Measurements from ENCODE around the gene HRH1.

HRH1 gene

GRCh38 chr3:11186771-11187191, 32.5 kb downstream of the HRH1 start:
- no peak for TF ChIP-seq CTCF (IDR thresholded peaks at IDR 0.05)
- no peak overlapping the region for H3K4me3 ChIP-seq
- peak overlapping the region; percentile 40 to 83 for H3K27ac ChIP-seq
- DNase-seq (ENCODE audit: low spot score): no peak

GRCh38 chr3:11187681-11188080, 33.4 kb downstream of the HRH1 start:
- no peak for TF ChIP-seq CTCF (IDR thresholded peaks at IDR 0.05)
- Histone ChIP-seq H3K4me3 (no peak overlapping the region), H3K27ac (no peak overlapping the region)
- DNase-seq (ENCODE audit: low spot score): no peak

- no peak overlapping the region for H3K27ac ChIP-seq
- no peak for TF ChIP-seq CTCF (IDR thresholded peaks at IDR 0.05)
- DNase-seq (ENCODE audit: low spot score): no peak
- no peak overlapping the region for H3K4me3 ChIP-seq
Observed at GRCh38 chr3:11188231-11188630, 33.9 kb downstream of the HRH1 start.

- TF ChIP-seq CTCF (IDR thresholded peaks at IDR 0.05): no peak
- no peak for DNase-seq (ENCODE audit: low spot score)
- Histone ChIP-seq H3K27ac (peak overlapping the region; percentile 55 to 80), H3K4me3 (peak overlapping the region; percentile 64)
Observed at GRCh38 chr3:11195201-11195600, 40.9 kb downstream of the HRH1 start.

GRCh38 chr3:11195721-11196332, 41.5 kb downstream of the HRH1 start:
- peak overlapping the region; percentile 64 for H3K4me3 ChIP-seq
- no peak for TF ChIP-seq CTCF (IDR thresholded peaks at IDR 0.05)
- peak overlapping the region; percentile 55 to 80 for H3K27ac ChIP-seq
- no peak for DNase-seq (ENCODE audit: low spot score)

GRCh38 chr3:11197484-11197883, 43.2 kb downstream of the HRH1 start:
- H3K4me3 ChIP-seq: no peak overlapping the region
- no peak for DNase-seq (ENCODE audit: low spot score)
- H3K27ac ChIP-seq: peak overlapping the region; percentile 13 to 19
- TF ChIP-seq CTCF (IDR thresholded peaks at IDR 0.05): no peak

GRCh38 chr3:11198070-11198469, 43.8 kb downstream of the HRH1 start:
- H3K4me3 ChIP-seq: no peak overlapping the region
- no peak for DNase-seq (ENCODE audit: low spot score)
- TF ChIP-seq CTCF (IDR thresholded peaks at IDR 0.05): no peak
- H3K27ac ChIP-seq: peak overlapping the region in 1 of 2 donors; percentile 19
